ENCODE data around the gene SERPING1.

The SERPING1 gene

GRCh38 chr11:57641011-57641807, 43.7 kb downstream of the SERPING1 start:
- no peak overlapping the region for H3K9ac ChIP-seq
- no peaks in the 10 kb centered on the region for H3K36me3 ChIP-seq (ENCODE audit: control insufficient read depth, insufficient read depth, low read length)
- H3K4me2 ChIP-seq (ENCODE audit: low read length) = no peak overlapping the region
- H3K4me3 ChIP-seq (ENCODE audit: low read depth, low read length) = no peak overlapping the region
- H3K27me3 ChIP-seq (ENCODE audit: control insufficient read depth, insufficient read depth, low read length) = no peaks in the 10 kb centered on the region
- TF ChIP-seq, protein P1, sequence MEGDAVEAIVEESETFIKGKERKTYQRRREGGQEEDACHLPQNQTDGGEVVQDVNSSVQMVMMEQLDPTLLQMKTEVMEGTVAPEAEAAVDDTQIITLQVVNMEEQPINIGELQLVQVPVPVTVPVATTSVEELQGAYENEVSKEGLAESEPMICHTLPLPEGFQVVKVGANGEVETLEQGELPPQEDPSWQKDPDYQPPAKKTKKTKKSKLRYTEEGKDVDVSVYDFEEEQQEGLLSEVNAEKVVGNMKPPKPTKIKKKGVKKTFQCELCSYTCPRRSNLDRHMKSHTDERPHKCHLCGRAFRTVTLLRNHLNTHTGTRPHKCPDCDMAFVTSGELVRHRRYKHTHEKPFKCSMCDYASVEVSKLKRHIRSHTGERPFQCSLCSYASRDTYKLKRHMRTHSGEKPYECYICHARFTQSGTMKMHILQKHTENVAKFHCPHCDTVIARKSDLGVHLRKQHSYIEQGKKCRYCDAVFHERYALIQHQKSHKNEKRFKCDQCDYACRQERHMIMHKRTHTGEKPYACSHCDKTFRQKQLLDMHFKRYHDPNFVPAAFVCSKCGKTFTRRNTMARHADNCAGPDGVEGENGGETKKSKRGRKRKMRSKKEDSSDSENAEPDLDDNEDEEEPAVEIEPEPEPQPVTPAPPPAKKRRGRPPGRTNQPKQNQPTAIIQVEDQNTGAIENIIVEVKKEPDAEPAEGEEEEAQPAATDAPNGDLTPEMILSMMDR (IDR thresholded peaks at IDR 0.05) = peak; percentile 32
- no peaks in the 10 kb centered on the region for H3K79me2 ChIP-seq
- H3K9me3 ChIP-seq (ENCODE audit: control insufficient read depth, low read length) = no peaks in the 10 kb centered on the region
- H3K27ac ChIP-seq = no peak overlapping the region
- H3K4me1 ChIP-seq = no peaks in the 10 kb centered on the region
- no peak overlapping the region for H2AFZ ChIP-seq

- Histone ChIP-seq H3K4me2 (ENCODE audit: low read length) (no peak overlapping the region), H3K9ac (no peak overlapping the region), H3K36me3 (ENCODE audit: control insufficient read depth, insufficient read depth, low read length) (no peaks in the 10 kb centered on the region), H3K9me3 (ENCODE audit: control insufficient read depth, low read length) (no peaks in the 10 kb centered on the region), H3K79me2 (no peaks in the 10 kb centered on the region), H3K4me3 (ENCODE audit: low read depth, low read length) (no peak overlapping the region), H3K27ac (no peak overlapping the region), H3K4me1 (no peaks in the 10 kb centered on the region), H2AFZ (no peak overlapping the region), H3K27me3 (ENCODE audit: control insufficient read depth, insufficient read depth, low read length) (no peaks in the 10 kb centered on the region)
- TF ChIP-seq, protein P1 (IDR thresholded peaks at IDR 0.05) = no peak
Measured at GRCh38 chr11:57643802-57644201, 46.3 kb downstream of the SERPING1 start.

GRCh38 chr11:57644748-57645688, 47.5 kb downstream of the SERPING1 start:
- Histone ChIP-seq H3K27me3 (ENCODE audit: control insufficient read depth, insufficient read depth, low read length) (no peaks in the 10 kb centered on the region), H3K79me2 (no peaks in the 10 kb centered on the region), H3K27ac (no peak overlapping the region), H3K36me3 (ENCODE audit: control insufficient read depth, insufficient read depth, low read length) (no peaks in the 10 kb centered on the region), H3K9ac (no peak overlapping the region), H3K4me2 (ENCODE audit: low read length) (no peak overlapping the region), H3K4me3 (ENCODE audit: low read depth, low read length) (no peak overlapping the region), H2AFZ (no peak overlapping the region), H3K9me3 (ENCODE audit: control insufficient read depth, low read length) (no peaks in the 10 kb centered on the region), H3K4me1 (no peaks in the 10 kb centered on the region)
- TF ChIP-seq, protein P1 (IDR thresholded peaks at IDR 0.05) = peak; percentile 67

DNA sequence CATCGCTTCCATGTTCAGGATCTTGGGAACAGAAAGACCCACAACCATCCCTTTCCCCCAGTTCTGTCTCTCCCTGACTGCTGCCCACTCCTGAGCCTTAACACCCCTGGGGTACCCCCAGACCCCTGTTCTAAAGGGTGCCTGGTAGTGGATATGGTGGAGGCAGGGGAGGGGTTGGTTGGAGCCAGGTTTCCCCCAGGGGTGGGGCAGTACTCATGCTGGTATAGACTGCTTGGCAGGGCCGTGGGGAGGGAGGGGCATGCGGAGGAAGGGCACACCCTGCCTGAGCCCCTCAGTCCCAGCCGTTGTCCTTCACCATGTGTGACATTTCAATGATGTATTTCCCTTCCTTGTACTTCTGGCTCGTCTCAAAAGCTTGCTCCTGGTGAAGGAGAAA, 48.2 kb downstream of the SERPING1 start:
- Histone ChIP-seq H3K9ac (no peak overlapping the region), H3K4me1 (no peaks in the 10 kb centered on the region), H3K9me3 (ENCODE audit: control insufficient read depth, low read length) (no peaks in the 10 kb centered on the region), H3K36me3 (ENCODE audit: control insufficient read depth, insufficient read depth, low read length) (no peaks in the 10 kb centered on the region), H3K27me3 (ENCODE audit: control insufficient read depth, insufficient read depth, low read length) (no peaks in the 10 kb centered on the region), H3K4me2 (ENCODE audit: low read length) (no peak overlapping the region), H3K79me2 (no peaks in the 10 kb centered on the region), H3K27ac (no peak overlapping the region), H2AFZ (no peak overlapping the region), H3K4me3 (ENCODE audit: low read depth, low read length) (no peak overlapping the region)
- TF ChIP-seq, protein P1 (IDR thresholded peaks at IDR 0.05) = no peak
